SK-N-SH treated with all-trans-retinoic acid at 6 μM for 48 hours (cell line): ENCODE results near the gene ALX3.

Experiments
- ARNTL ChIP-seq: fragments of 450-650 bp; formaldehyde crosslinking; IDR thresholded peaks from 2 replicates; pipeline ENCODE4 v1.5.0; 2020; ENCODE audit warnings: low read depth, mild to moderate bottlenecking, moderate library complexity, borderline replicate concordance
- CSRNP3 ChIP-seq: fragments of 250-450 bp; sonication (Bioruptor Pico); IDR thresholded peaks from 2 replicates; pipeline ENCODE4 v1.5.1; 2021; ENCODE audit warnings: mild to moderate bottlenecking, moderate library complexity
- OSR1 ChIP-seq: fragments of 250-450 bp; sonication (Bioruptor Pico); IDR thresholded peaks from 2 replicates; pipeline ENCODE4 v1.8.0; 2022; ENCODE audit warnings: moderate library complexity, mild to moderate bottlenecking, inconsistent platforms
- TCF4 ChIP-seq: fragments of 250-450 bp; sonication (Bioruptor Pico); IDR thresholded peaks from 2 replicates; pipeline ENCODE4 v1.8.0; 2021; ENCODE audit warnings: mild to moderate bottlenecking, moderate library complexity, borderline replicate concordance
- TOX ChIP-seq: fragments of 250-450 bp; sonication (Bioruptor Pico); IDR thresholded peaks from 2 replicates; pipeline ENCODE4 v1.8.0; 2021; ENCODE audit warnings: mild to moderate bottlenecking, moderate library complexity, borderline replicate concordance
- ZNF565 ChIP-seq: fragments of 450-650 bp; formaldehyde crosslinking; conservative IDR thresholded peaks from 2 replicates; pipeline ENCODE4 v1.5.0; 2020; ENCODE audit warnings: low read depth, mild to moderate bottlenecking, moderate library complexity
- ZNF70 ChIP-seq: fragments of 450-650 bp; formaldehyde crosslinking; IDR thresholded peaks from 2 replicates; pipeline ENCODE4 v1.5.0; 2020; ENCODE audit warnings: mild to moderate bottlenecking, moderate library complexity
- ZNF8 ChIP-seq: fragments of 450-650 bp; formaldehyde crosslinking; IDR thresholded peaks from 2 replicates; pipeline ENCODE4 v1.5.0; 2020; ENCODE audit warnings: mild to moderate bottlenecking, moderate library complexity
- TF ChIP-seq, protein P1 (sequence below): fragments of 250-450 bp; sonication (Bioruptor Pico); IDR thresholded peaks from 2 replicates; pipeline ENCODE4 v1.5.1; 2020; ENCODE audit warnings: low read depth, mild to moderate bottlenecking, moderate library complexity
- TF ChIP-seq, protein P2 (sequence below): fragments of 250-450 bp; sonication (Bioruptor Pico); IDR thresholded peaks from 2 replicates; pipeline ENCODE4 v1.8.0; 2020; ENCODE audit warnings: mild to moderate bottlenecking, moderate library complexity, borderline replicate concordance
- TF ChIP-seq, protein P3 (sequence below): fragments of 250-450 bp; sonication (Bioruptor Pico); IDR thresholded peaks from 2 replicates; pipeline ENCODE4 v1.8.0; 2021; ENCODE audit warnings: low read depth, mild to moderate bottlenecking, moderate library complexity, borderline replicate concordance

GRCh38 chr1:110047463-110047862, 23.0 kb downstream of the ALX3 start:
- no peak for TF ChIP-seq ZNF8 (CRISPR knock-in tag)
- no peak for TF ChIP-seq ARNTL (CRISPR knock-in tag)
- TF ChIP-seq, protein P1, sequence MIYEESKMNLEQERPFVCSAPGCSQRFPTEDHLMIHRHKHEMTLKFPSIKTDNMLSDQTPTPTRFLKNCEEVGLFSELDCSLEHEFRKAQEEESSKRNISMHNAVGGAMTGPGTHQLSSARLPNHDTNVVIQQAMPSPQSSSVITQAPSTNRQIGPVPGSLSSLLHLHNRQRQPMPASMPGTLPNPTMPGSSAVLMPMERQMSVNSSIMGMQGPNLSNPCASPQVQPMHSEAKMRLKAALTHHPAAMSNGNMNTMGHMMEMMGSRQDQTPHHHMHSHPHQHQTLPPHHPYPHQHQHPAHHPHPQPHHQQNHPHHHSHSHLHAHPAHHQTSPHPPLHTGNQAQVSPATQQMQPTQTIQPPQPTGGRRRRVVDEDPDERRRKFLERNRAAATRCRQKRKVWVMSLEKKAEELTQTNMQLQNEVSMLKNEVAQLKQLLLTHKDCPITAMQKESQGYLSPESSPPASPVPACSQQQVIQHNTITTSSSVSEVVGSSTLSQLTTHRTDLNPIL (CRISPR knock-in tag): no peak
- no peak for TF ChIP-seq TOX (CRISPR knock-in tag)
- TF ChIP-seq ZNF565 (CRISPR knock-in tag): no peak
- no peak for TF ChIP-seq OSR1 (CRISPR knock-in tag)
- TF ChIP-seq TCF4 (CRISPR knock-in tag): no peak
- no peak for TF ChIP-seq ZNF70 (CRISPR knock-in tag)
- TF ChIP-seq CSRNP3 (CRISPR knock-in tag): no peak
- TF ChIP-seq, protein P2, sequence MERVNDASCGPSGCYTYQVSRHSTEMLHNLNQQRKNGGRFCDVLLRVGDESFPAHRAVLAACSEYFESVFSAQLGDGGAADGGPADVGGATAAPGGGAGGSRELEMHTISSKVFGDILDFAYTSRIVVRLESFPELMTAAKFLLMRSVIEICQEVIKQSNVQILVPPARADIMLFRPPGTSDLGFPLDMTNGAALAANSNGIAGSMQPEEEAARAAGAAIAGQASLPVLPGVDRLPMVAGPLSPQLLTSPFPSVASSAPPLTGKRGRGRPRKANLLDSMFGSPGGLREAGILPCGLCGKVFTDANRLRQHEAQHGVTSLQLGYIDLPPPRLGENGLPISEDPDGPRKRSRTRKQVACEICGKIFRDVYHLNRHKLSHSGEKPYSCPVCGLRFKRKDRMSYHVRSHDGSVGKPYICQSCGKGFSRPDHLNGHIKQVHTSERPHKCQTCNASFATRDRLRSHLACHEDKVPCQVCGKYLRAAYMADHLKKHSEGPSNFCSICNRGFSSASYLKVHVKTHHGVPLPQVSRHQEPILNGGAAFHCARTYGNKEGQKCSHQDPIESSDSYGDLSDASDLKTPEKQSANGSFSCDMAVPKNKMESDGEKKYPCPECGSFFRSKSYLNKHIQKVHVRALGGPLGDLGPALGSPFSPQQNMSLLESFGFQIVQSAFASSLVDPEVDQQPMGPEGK (CRISPR knock-in tag): no peak
- TF ChIP-seq, protein P3, sequence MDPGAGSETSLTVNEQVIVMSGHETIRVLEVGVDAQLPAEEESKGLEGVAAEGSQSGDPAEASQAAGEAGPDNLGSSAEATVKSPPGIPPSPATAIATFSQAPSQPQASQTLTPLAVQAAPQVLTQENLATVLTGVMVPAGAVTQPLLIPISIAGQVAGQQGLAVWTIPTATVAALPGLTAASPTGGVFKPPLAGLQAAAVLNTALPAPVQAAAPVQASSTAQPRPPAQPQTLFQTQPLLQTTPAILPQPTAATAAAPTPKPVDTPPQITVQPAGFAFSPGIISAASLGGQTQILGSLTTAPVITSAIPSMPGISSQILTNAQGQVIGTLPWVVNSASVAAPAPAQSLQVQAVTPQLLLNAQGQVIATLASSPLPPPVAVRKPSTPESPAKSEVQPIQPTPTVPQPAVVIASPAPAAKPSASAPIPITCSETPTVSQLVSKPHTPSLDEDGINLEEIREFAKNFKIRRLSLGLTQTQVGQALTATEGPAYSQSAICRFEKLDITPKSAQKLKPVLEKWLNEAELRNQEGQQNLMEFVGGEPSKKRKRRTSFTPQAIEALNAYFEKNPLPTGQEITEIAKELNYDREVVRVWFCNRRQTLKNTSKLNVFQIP (CRISPR knock-in tag): no peak
